GM23338 (cell line): ENCODE data around the gene C1QTNF9. TPM values are rescaled to one million over a fixed set of nuclear protein-coding genes. Genes with fewer than 3 reads are reported as not detected.

Source experiments
- ATAC-seq: fragments of 200-7000 bp; cut with Tn5 transposase; 3 replicates; pipeline ENCODE4 v1.9.1; 2020
- DNase-seq: peaks from one replicate; pipeline ENCODE4 v3.0.0-alpha.2; 2015; ENCODE audit warnings: low spot score
- H2AFZ ChIP-seq: fragments of 200-600 bp; sonication (generic); 2 replicates; pipeline ENCODE4 v1.8.0; 2016; ENCODE audit warnings: antibody characterized with exemption, mild to moderate bottlenecking, moderate library complexity
- H3F3A ChIP-seq: fragments of 200-600 bp; sonication (generic); replicated peaks from 2 replicates; pipeline ENCODE4 v1.8.0; 2017; ENCODE audit warnings: antibody characterized with exemption, mixed run types, low read depth
- H3K27ac ChIP-seq: fragments of 200-600 bp; sonication (generic); 2 replicates; pipeline ENCODE4 v1.6.1; 2016; ENCODE audit warnings: low read depth
- H3K27me3 ChIP-seq: fragments of 200-600 bp; sonication (generic); 2 replicates; pipeline ENCODE4 v1.8.0; 2016; ENCODE audit warnings: mild to moderate bottlenecking, mixed run types, moderate library complexity; ENCODE audit not compliant: insufficient read depth
- H3K36me3 ChIP-seq: fragments of 200-600 bp; sonication (generic); 2 replicates; pipeline ENCODE4 v1.8.0; 2016; ENCODE audit warnings: mild to moderate bottlenecking; ENCODE audit not compliant: insufficient read depth
- H3K4me1 ChIP-seq: fragments of 200-600 bp; sonication (generic); 2 replicates; pipeline ENCODE4 v1.8.0; 2016; ENCODE audit warnings: mild to moderate bottlenecking, moderate library complexity; ENCODE audit not compliant: insufficient read depth
- H3K4me2 ChIP-seq: fragments of 200-600 bp; sonication (generic); 2 replicates; pipeline ENCODE4 v1.7.1; 2017; ENCODE audit warnings: mixed run types
- H3K4me3 ChIP-seq: fragments of 200-600 bp; sonication (generic); 2 replicates; pipeline ENCODE4 v1.6.1; 2016; ENCODE audit warnings: mixed run types
- H3K79me2 ChIP-seq: fragments of 200-600 bp; sonication (generic); replicated peaks from 2 replicates; pipeline ENCODE4 v1.8.0; 2017; ENCODE audit warnings: mild to moderate bottlenecking; ENCODE audit not compliant: insufficient read depth
- H3K9me2 ChIP-seq: fragments of 200-600 bp; sonication (generic); 2 replicates; pipeline ENCODE4 v1.8.0; 2017; ENCODE audit not compliant: insufficient read depth
- H4K20me1 ChIP-seq: fragments of 200-600 bp; sonication (generic); replicated peaks from 2 replicates; pipeline ENCODE4 v1.8.0; 2017; ENCODE audit warnings: mild to moderate bottlenecking; ENCODE audit not compliant: insufficient read depth
- H3K27ac Mint-ChIP-seq: 2 replicates; pipeline ENCODE4 v1.8.0; 2020; ENCODE audit warnings: inconsistent platforms, mild to moderate bottlenecking, moderate library complexity, mixed read lengths
- H3K27me3 Mint-ChIP-seq: 3 replicates; pipeline ENCODE4 v1.8.0; 2022; ENCODE audit warnings: low read depth, mild to moderate bottlenecking, moderate library complexity, mixed read lengths, inconsistent platforms; ENCODE audit not compliant: insufficient read depth, poor library complexity
- H3K36me3 Mint-ChIP-seq: 3 replicates; pipeline ENCODE4 v1.8.0; 2021; ENCODE audit warnings: low read depth, mild to moderate bottlenecking, inconsistent platforms, moderate library complexity, mixed read lengths
- H3K4me1 Mint-ChIP-seq: 3 replicates; pipeline ENCODE4 v1.8.0; 2020; ENCODE audit warnings: mild to moderate bottlenecking, inconsistent platforms, mixed read lengths
- H3K4me3 Mint-ChIP-seq: 3 replicates; pipeline ENCODE4 v1.8.0; 2021; ENCODE audit warnings: moderate library complexity, mild to moderate bottlenecking, inconsistent platforms, mixed read lengths
- H3K9me3 Mint-ChIP-seq: 3 replicates; pipeline ENCODE4 v1.8.0; 2020; ENCODE audit warnings: moderate library complexity, mild to moderate bottlenecking, inconsistent platforms, mixed read lengths
- JUNB ChIP-seq: IDR thresholded peaks from one replicate; pipeline ENCODE4 v1.6.1; 2016; ENCODE audit warnings: antibody characterized with exemption; ENCODE audit not compliant: unreplicated experiment
- NANOG ChIP-seq: IDR thresholded peaks from 2 replicates; pipeline ENCODE4 v1.6.1; 2016; ENCODE audit warnings: antibody characterized with exemption, borderline replicate concordance
- POLR2AphosphoS5 ChIP-seq: IDR thresholded peaks from 2 replicates; pipeline ENCODE4 v1.6.1; 2016; ENCODE audit warnings: antibody characterized with exemption, low read depth
- STAT1 ChIP-seq: IDR thresholded peaks from one replicate; pipeline ENCODE4 v1.6.1; 2016; ENCODE audit warnings: antibody characterized with exemption; ENCODE audit not compliant: unreplicated experiment
- ZNF331 ChIP-seq: fragments of 250-450 bp; sonication (Bioruptor Pico); IDR thresholded peaks from 2 replicates; pipeline ENCODE4 v1.5.0; 2020; ENCODE audit warnings: low read depth, mild to moderate bottlenecking, moderate library complexity
- polyA plus RNA-seq: library from polyadenylated mRNA; unstranded; fragments of >200 nt; fragmentation: Nextera tagmentation; extraction: Ambion mirVana; gene quantifications from 2 replicates; pipeline ENCODE4 v1.2.1, GENCODE V29; 2016
- total RNA-seq: library from RNA; depleted of rRNA; stranded (reverse); fragments of >200 nt; shearing (Covaris generic); gene quantifications from 2 replicates; pipeline ENCODE4 v1.2.3, GENCODE V29; 2014
- TF ChIP-seq, protein P1 (sequence below): IDR thresholded peaks from 2 replicates; pipeline ENCODE4 v1.6.1; 2016; ENCODE audit warnings: antibody characterized with exemption
- TF ChIP-seq, protein P2 (sequence below), 2 experiments: fragments of 200-600 bp in 1 of 2; sonication (generic) in 1 of 2; conservative IDR thresholded peaks; 2 replicates each; pipeline versions ENCODE4 v1.5.1 to v1.6.1; 2016 to 2017; ENCODE audit warnings: antibody characterized with exemption in 2 of 2, low read depth in 2 of 2, mild to moderate bottlenecking in 2 of 2, moderate library complexity in 1 of 2
- TF ChIP-seq, protein P3 (sequence below): IDR thresholded peaks from one replicate; pipeline ENCODE4 v1.6.1; 2018; ENCODE audit warnings: antibody characterized with exemption; ENCODE audit not compliant: unreplicated experiment

Gene C1QTNF9
- total and polyA plus RNA-seq, 2 experiments from 2014 or later, result not detected

DNA sequence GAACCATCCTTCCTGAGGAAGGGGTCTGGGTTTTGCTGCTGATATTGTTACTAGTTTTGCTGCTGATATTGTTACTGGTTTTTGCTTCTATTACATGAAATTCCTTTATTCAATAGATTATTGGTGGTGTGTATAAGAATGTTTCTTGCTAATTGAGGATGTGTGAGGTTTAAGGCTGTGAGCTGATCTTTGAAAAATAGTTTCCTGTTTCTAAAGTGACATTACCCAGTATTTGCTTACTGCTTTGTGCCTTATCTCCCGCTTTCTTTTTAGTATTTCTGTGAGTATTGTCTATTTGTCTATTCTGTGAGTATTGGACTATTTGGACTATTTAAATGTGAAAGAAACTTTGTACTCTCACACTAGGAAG, 38.2 kb upstream of the C1QTNF9 start:
- no peak for DNase-seq
- 0 out of 2 replicates have a peak, but pooled peaks cover 5% of the 10 kb centered on the region for H3K4me1 ChIP-seq
- H3F3A ChIP-seq, result no peaks in the 10 kb centered on the region
- H3K4me2 ChIP-seq, result no peak overlapping the region
- ATAC-seq, result no peak
- Mint-ChIP-seq H3K4me3 (no peak overlapping the region), H3K36me3 (no peaks in the 10 kb centered on the region), H3K4me1 (peaks cover 16% of the 10 kb centered on the region), H3K27ac (no peak overlapping the region), H3K27me3 (peaks cover 4% of the 10 kb centered on the region), H3K9me3 (no peaks in the 10 kb centered on the region)
- H3K4me3 ChIP-seq, result no peak overlapping the region
- H3K27me3 ChIP-seq, result no peaks in the 10 kb centered on the region
- no peak for TF ChIP-seq STAT1
- H2AFZ ChIP-seq, result no peak overlapping the region
- H3K27ac ChIP-seq, result no peak overlapping the region
- no peaks in the 10 kb centered on the region for H3K36me3 ChIP-seq
- peaks cover 37% of the 10 kb centered on the region for H3K79me2 ChIP-seq
- no peaks in the 10 kb centered on the region for H3K9me2 ChIP-seq
- H4K20me1 ChIP-seq, result peaks cover 11% of the 10 kb centered on the region; the same call in 1 of the 2 replicates

DNA sequence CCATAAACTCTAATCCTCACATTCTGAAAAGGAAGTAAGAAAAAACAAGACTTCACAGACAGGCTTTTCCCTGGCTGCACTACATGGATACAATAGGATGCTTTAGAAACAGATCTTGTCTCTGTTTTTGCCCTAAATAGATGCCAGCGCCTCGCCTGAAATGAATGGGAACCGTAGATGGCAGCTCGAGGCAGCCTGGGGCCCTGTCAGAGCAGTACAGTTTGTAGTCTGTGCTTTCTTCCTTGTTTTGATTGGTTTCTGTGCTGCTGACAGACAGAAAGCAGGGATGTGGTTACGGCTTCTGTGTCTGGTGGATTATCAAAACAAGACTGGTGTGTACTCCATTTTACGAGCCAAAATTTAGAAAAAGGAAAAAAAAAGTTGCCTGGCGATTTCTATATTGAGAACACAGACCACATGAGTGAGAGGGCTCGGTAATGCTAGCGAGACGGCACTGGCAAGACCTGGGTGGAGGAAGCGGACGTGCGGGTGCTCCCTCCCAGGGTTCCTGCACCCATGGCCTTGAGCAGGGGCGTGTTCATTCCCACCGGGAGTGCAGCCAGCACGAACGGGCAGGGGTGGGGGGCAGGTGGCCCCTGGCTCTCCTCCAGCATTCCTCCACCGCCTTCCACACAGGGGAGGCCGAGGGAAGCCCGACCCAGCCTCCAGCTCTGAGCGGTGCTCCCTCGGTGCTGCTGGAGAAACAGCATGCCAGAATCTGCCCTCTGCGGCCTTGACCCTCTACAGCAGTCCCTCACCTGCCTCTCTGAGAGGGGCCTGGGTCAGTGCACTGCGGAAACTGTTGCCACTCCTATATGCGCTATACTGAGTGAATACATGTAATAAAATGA, 37.6 kb upstream of the C1QTNF9 start:
- TF ChIP-seq STAT1 (no peak), NANOG (no peak)
- no peaks in the 10 kb centered on the region for H3K36me3 Mint-ChIP-seq
- H3K79me2 ChIP-seq, result peaks cover 37% of the 10 kb centered on the region
- peaks cover 16% of the 10 kb centered on the region for H3K4me1 Mint-ChIP-seq
- no peak overlapping the region for H3K4me3 ChIP-seq
- H2AFZ ChIP-seq, result no peak overlapping the region
- H3K27me3 ChIP-seq, result no peaks in the 10 kb centered on the region
- H3K36me3 ChIP-seq, result no peaks in the 10 kb centered on the region
- no peak for DNase-seq
- ATAC-seq, result peak; percentile 41
- no peaks in the 10 kb centered on the region for H3F3A ChIP-seq
- H3K9me3 Mint-ChIP-seq, result no peaks in the 10 kb centered on the region
- H3K4me1 ChIP-seq, result 0 out of 2 replicates have a peak, but pooled peaks cover 5% of the 10 kb centered on the region
- H3K27ac ChIP-seq, result no peak overlapping the region
- H3K9me2 ChIP-seq, result no peaks in the 10 kb centered on the region
- no peak overlapping the region for H3K4me2 ChIP-seq
- H3K4me3 Mint-ChIP-seq, result no peak overlapping the region
- H3K27me3 Mint-ChIP-seq, result peaks cover 4% of the 10 kb centered on the region
- H4K20me1 ChIP-seq, result peaks cover 11% of the 10 kb centered on the region; the same call in 1 of the 2 replicates
- no peak overlapping the region; the same call in 1 of the 2 replicates for H3K27ac Mint-ChIP-seq

DNA sequence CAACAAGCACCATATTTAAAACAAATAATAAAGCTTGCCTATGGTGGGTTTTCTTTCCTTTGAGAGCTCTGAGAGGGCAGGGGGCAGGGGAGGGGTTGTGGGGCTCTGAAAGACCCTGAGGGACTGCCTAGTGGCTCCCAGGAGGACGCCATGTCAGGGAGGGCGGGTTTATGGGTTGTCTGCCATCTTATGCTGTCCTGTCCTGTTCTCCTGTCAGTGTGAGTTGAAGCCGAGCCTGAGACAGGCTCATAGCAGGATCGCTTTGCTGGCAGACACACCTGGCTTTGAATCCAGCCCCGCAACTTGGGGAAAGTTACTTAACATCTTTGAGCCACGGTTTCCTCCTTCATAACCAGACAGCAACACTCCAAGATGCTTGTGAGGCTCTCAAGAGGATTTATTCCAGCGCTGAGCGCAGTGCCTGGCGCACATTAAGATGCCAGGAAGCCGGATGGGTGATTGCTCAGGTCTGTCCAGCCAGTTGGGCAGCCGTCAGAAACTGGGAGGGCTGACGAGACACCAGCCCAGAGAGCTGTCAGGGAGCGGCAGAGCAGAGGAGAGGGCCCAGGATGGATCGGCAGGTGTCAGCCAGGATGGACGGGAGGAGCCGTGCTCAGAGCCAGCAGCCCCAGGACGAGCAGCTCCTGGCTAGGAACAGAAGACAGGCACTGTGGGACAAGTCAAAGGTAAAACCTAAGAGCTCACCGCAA, 36.8 kb upstream of the C1QTNF9 start:
- no peak overlapping the region for H3K4me3 ChIP-seq
- no peaks in the 10 kb centered on the region for H3K36me3 Mint-ChIP-seq
- H3K4me1 ChIP-seq, result 0 out of 2 replicates have a peak, but pooled peaks cover 5% of the 10 kb centered on the region
- peaks cover 4% of the 10 kb centered on the region for H3K27me3 Mint-ChIP-seq
- no peaks in the 10 kb centered on the region for H3K9me2 ChIP-seq
- no peaks in the 10 kb centered on the region for H3F3A ChIP-seq
- H3K27ac Mint-ChIP-seq, result no peak overlapping the region
- peaks cover 11% of the 10 kb centered on the region; the same call in 1 of the 2 replicates for H4K20me1 ChIP-seq
- no peak overlapping the region for H3K4me3 Mint-ChIP-seq
- H3K36me3 ChIP-seq, result no peaks in the 10 kb centered on the region
- H3K4me2 ChIP-seq, result no peak overlapping the region
- DNase-seq, result no peak
- H3K4me1 Mint-ChIP-seq, result peaks cover 15% of the 10 kb centered on the region
- no peaks in the 10 kb centered on the region for H3K9me3 Mint-ChIP-seq
- ATAC-seq, result no peak; the same call in 2 of the 3 replicates
- no peak overlapping the region for H3K27ac ChIP-seq
- H3K79me2 ChIP-seq, result peaks cover 37% of the 10 kb centered on the region
- no peaks in the 10 kb centered on the region for H3K27me3 ChIP-seq
- H2AFZ ChIP-seq, result no peak overlapping the region
- TF ChIP-seq, protein P1, sequence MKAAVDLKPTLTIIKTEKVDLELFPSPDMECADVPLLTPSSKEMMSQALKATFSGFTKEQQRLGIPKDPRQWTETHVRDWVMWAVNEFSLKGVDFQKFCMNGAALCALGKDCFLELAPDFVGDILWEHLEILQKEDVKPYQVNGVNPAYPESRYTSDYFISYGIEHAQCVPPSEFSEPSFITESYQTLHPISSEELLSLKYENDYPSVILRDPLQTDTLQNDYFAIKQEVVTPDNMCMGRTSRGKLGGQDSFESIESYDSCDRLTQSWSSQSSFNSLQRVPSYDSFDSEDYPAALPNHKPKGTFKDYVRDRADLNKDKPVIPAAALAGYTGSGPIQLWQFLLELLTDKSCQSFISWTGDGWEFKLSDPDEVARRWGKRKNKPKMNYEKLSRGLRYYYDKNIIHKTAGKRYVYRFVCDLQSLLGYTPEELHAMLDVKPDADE, result no peak
- TF ChIP-seq JUNB (no peak), POLR2AphosphoS5 (no peak), ZNF331 (CRISPR knock-in tag) (no peak), STAT1 (no peak)
- TF ChIP-seq, protein P2, sequence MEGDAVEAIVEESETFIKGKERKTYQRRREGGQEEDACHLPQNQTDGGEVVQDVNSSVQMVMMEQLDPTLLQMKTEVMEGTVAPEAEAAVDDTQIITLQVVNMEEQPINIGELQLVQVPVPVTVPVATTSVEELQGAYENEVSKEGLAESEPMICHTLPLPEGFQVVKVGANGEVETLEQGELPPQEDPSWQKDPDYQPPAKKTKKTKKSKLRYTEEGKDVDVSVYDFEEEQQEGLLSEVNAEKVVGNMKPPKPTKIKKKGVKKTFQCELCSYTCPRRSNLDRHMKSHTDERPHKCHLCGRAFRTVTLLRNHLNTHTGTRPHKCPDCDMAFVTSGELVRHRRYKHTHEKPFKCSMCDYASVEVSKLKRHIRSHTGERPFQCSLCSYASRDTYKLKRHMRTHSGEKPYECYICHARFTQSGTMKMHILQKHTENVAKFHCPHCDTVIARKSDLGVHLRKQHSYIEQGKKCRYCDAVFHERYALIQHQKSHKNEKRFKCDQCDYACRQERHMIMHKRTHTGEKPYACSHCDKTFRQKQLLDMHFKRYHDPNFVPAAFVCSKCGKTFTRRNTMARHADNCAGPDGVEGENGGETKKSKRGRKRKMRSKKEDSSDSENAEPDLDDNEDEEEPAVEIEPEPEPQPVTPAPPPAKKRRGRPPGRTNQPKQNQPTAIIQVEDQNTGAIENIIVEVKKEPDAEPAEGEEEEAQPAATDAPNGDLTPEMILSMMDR (conservative IDR thresholded peaks at IDR 0.05; ENCODE audit: low read depth in 2 of 2), result no peak
- TF ChIP-seq, protein P3, sequence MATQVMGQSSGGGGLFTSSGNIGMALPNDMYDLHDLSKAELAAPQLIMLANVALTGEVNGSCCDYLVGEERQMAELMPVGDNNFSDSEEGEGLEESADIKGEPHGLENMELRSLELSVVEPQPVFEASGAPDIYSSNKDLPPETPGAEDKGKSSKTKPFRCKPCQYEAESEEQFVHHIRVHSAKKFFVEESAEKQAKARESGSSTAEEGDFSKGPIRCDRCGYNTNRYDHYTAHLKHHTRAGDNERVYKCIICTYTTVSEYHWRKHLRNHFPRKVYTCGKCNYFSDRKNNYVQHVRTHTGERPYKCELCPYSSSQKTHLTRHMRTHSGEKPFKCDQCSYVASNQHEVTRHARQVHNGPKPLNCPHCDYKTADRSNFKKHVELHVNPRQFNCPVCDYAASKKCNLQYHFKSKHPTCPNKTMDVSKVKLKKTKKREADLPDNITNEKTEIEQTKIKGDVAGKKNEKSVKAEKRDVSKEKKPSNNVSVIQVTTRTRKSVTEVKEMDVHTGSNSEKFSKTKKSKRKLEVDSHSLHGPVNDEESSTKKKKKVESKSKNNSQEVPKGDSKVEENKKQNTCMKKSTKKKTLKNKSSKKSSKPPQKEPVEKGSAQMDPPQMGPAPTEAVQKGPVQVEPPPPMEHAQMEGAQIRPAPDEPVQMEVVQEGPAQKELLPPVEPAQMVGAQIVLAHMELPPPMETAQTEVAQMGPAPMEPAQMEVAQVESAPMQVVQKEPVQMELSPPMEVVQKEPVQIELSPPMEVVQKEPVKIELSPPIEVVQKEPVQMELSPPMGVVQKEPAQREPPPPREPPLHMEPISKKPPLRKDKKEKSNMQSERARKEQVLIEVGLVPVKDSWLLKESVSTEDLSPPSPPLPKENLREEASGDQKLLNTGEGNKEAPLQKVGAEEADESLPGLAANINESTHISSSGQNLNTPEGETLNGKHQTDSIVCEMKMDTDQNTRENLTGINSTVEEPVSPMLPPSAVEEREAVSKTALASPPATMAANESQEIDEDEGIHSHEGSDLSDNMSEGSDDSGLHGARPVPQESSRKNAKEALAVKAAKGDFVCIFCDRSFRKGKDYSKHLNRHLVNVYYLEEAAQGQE, result no peak
